GM19463 (cell line): ENCODE results near the gene RGN.
"Not testable (repeated sequence)": the region's sequence is repeated elsewhere in the genome, so short reads cannot be mapped to it uniquely, and the experiment has no call there.

Experiments used
- ATAC-seq: cut with Tn5 transposase; IDR thresholded peaks from one replicate; pipeline ENCODE4 v1.9.1; 2021; ENCODE audit warnings: mild to moderate bottlenecking, moderate library complexity; ENCODE audit not compliant: unreplicated experiment

RGN gene

DNA sequence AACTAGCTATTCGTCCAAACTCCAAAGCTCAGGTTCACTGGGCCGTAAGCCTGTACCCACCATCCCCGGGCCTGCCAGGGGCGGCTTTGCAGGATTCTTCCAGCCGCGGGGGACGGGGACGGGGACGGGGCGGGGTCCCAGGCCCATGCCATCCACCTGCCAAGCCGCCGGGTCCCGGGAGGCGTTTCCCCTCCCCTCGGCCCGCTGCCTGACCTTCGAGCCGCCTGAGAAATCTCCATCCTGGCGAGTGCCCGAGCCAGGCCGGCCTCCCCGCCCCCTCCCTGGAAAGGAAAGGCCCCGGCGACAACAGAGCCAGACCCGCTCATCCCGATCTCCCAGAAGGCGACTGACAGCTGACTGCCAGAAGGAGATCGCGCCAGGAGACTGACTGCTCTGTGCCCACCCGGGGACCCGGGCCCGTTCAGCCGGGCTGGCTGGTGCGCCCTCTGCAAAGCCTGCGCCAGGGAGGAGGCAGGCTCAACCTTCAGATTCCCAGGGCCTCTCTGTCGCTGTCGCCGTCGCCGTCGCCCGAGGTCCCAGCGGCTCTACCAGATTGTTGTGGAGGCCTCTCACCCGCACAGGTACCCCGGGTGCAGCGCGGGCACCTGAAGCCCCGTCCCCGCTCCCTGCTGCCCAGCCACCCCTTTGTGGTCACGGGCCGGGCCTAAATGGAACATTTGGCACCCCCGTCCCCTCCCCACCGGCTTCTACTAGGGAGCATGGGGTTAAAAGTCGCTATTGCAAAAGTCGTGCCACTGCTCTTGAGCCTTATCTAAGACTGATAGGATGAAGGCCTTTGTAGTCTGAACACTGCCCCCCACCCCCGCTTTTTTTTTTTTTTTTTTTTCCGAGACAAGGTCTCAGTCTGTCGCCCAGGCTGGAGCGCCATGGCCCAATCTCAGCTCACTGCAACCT is at the start of gene RGN:
Gene RGN (plus strand): TSS at position 315 of the 915 bp plus-strand sequence. CDS start 2,702 bp downstream, outside the sequence.
- ATAC-seq = no peak

- no peak for ATAC-seq
Observed at GRCh38 chrX:47030339-47030738, 47.9 kb upstream of the RGN start.

- no peak for ATAC-seq
Observed at GRCh38 chrX:47047989-47048388, 30.3 kb upstream of the RGN start.

DNA sequence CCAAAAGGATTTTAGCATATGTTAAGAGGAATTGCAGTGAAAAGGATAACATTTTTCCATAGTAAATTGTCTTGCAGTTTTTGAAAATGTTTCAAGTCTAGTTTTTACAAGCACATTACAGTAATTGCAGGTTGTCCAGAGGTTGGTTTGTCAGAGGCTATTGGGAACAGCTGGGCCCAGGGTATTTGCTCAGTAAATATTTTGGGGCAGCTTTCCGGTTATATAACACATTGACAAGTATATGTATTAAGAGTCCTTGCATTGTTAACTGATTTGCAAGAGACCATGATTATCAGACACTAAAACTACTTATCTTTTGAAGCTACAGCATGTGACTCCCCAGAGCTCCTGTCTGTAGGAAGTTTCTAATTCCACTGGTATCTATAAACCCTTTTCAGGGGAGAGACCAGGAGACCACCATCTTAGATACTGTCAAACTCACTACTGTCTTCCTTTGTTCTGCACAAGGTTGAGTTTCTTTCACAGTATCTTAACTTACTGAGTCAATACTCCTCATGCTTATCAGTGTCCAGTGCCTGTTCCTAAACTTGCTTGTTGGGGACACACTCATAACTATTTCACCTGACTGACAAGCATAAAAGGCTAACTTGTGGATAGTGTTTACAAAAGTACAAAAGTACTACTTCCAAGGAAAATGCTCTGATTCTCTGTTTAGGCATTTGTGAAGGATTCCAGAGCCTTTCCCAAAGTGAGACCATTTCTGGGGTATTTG is 18.9 kb upstream of the RGN start:
- ATAC-seq = no peak

DNA sequence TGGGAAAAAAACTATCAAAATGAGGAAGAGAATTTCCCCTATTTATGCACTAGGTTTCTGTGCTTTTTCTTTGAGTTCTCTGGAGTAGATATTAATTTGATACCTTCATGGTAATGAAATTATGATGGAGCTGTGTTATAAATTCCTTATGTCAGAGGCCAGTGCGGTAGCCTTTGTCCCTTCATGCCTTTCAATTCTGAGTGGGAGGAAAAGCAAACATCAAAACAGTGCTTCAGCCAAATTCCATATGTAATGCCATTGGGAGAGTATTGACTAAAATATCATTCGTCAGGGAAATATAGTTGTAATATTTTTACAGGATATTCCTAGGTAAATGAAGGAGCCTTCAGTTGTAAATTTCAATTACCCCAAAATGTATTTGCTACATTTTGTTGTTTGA is 17.5 kb upstream of the RGN start:
- no peak for ATAC-seq

- ATAC-seq = no peak
Observed at GRCh38 chrX:47061238-47061919, 16.9 kb upstream of the RGN start.

- ATAC-seq = no peak
Observed at GRCh38 chrX:47063179-47063578, 15.1 kb upstream of the RGN start.

DNA sequence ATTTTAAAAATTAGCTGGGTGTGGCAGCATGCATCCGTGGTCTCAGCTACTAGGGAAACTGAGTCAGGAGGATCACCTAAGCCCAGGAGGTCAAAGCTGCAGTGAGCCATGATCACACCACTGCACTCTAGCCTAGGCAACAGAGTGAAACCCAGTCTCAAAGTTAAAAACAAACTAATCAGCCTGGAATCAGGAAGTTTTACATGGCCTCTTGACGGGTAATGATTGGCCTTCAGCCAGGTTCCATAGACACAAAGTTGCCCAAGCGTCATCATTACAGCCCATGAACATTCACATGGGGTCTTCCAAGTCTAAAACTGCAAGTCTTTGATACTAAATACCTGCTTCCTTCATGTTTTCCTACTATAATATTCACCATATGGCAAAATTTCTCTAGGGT is 10.0 kb upstream of the RGN start:
- ATAC-seq = no peak

DNA sequence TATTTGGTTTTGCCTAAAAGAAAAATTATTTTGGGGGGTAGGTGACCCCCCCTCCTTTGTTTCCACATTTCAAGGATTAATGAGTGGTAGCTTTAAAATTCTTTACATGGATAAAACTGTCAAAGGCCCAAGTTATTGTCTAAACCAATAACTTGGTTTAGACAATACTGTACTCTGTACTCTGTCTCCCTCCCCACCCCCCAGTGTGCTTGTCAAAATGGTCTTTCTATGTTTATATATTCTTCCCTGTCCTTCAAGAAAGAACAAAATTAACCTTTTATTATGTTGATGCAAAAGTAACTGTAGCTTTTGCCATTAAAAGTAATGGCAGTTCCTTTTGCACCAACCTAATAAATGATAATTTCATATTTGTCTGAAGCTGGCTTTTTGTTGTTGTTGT is 9.5 kb upstream of the RGN start:
- no peak for ATAC-seq

GRCh38 chrX:47080215-47080914 is 2.1 kb downstream of the RGN start:
- ATAC-seq = no peak

DNA sequence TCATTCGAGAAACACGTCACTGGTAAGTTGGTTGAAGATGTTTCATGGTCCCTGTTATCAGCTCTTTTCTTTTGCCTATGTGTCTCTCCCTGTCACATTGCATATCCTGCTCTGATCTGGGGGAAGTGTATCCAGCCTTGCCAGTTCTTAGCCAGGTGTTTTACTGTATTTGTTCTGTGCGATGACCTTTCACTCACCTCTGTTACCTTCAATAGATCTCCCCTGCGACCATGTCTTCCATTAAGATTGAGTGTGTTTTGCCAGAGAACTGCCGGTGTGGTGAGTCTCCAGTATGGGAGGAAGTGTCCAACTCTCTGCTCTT is 2.6 kb downstream of the RGN start:
- no peak for ATAC-seq

DNA sequence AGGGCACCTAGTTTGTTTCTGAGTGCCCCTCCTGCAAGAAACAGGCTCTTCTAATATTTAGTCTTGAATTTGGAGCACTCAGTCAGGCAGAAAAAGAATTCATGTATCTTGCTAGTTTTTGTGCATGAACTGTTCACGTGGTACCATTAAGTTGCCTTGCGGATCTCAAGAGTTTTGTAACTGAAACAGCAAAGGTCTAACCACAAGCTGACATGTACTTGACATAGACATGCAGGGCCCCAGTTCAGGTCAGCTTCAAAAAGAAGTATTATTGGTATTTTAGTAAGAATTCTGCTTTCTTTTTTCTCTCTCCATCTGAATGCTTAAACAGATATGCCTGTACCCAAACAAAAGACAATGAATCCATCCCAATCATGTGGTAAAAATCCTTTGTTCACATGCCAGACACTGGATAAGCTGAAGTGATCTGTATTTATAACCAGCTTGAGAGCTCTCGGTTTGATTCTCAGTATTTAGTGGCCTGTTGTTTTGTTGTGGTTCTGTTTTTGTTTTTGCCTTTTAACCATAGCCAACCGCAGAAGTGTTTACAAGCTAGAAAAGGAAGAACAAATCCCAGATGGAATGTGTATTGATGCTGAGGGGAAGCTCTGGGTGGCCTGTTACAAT is 13.0 kb downstream of the RGN start:
- ATAC-seq = no peak

GRCh38 chrX:47093248-47093647 is 15.0 kb downstream of the RGN start:
- no peak for ATAC-seq

- ATAC-seq = no peak
Observed at GRCh38 chrX:47093860-47094259, 15.6 kb downstream of the RGN start.

DNA sequence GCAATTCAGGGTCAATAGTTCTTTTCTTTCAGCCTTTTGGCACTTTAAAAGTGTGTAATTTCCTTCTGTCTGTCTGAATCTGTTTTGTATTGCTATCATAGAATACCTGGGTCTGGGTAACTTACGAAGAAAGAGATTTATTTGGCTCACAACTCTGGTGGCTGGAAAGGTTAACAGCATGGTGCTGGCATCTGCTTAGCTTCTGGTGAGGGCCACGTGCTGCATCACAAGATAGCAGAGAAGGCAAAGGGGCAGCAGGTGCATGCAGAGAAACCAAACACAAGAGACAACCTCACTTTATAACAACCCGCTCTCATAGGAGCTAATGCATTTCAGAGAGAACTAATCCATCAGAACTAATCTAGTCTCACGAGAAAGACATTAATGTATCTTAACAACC is 18.8 kb downstream of the RGN start:
- ATAC-seq = no peak

DNA sequence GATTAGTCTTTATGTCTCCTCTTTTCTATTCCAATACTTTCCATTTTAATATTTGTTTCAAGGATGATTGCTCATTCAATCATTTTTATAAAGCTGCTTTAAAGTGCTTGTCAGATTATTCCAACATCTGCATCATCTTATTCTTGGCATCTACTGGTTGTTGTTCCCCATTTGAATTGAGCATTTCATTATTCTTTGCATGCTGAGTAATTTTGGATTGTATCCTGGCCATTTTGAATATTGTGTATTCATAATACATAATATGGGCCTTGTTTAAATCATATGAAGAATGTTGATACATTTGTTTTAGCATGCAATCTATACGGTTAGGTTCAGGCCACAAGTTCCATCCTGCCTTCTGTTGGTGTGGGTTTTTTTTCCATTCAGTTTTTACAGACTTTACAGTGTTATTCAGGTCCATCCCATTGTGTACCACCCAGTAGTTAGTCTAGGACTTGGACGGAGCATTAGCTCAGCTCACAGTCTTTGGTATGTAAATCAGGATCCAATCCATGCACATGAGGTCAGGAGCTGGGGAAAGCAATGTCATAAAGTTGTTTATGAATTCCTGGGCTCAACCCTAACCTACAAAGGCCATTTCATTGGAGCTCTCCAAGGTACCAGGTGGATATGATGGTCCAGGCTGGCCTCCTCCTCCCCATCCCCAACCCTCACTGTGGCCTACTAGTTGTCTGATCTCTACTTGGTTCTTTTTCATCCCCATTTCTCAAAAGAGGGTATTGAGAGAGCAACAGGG is 20.3 kb downstream of the RGN start:
- ATAC-seq = no peak

DNA sequence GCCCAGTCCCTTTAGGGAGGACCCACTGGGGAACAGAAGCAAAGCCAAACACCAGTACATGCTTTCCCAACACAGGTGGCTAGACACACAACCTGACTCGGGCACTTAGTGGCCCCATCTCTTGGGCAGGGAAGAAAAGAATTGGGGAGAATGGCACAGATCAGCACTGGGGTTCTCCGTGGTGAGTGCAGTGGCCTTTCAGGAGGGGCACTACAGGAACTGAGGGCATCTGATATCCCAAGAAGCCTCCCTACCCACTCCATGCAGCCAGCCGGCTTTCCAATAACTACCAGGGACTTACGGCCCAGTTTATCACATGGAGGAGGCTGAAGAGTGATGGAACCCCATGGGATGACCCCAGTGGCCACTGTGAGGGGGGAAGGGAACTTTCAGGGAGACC is 23.0 kb downstream of the RGN start:
- ATAC-seq = no peak

- not testable (repeated sequence) for ATAC-seq
Observed at GRCh38 chrX:47110936-47111615, 32.8 kb downstream of the RGN start.

DNA sequence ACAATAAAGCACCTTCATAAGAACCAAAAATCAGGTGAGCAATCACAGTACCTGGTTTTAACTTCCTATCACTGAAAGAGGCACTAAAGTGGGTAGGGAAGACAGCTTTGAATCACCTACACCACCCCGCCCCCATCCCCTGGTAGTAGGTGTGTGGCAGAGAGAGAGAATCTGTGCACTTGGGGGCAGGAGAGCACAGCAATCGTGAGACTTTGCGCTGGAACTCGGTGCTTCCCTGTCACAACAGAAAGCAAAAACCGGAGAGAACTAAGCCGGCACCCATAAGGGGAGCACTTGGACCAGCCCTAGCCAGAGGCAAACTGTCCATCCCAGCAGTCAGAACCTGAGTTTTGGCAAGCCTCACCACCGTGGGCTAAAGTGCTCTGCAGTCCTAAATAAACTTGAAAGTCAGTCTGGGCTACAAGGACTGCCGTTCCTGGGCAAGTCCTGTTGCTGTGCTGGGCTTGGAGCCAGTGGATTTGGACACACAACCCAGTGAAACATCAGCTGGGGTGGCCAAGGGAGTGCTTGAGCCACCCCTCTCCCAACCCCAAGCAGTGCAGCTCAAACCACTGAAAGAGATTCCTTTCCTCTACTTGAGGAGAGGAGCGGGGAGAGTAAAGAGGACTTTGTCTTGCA is 34.2 kb downstream of the RGN start:
- ATAC-seq = no peak
